ENCODE measurements around the gene YOD1.
"Not testable (repeated sequence)": the region's sequence is repeated elsewhere in the genome, so short reads cannot be mapped to it uniquely, and the experiment has no call there.

Gene YOD1

DNA sequence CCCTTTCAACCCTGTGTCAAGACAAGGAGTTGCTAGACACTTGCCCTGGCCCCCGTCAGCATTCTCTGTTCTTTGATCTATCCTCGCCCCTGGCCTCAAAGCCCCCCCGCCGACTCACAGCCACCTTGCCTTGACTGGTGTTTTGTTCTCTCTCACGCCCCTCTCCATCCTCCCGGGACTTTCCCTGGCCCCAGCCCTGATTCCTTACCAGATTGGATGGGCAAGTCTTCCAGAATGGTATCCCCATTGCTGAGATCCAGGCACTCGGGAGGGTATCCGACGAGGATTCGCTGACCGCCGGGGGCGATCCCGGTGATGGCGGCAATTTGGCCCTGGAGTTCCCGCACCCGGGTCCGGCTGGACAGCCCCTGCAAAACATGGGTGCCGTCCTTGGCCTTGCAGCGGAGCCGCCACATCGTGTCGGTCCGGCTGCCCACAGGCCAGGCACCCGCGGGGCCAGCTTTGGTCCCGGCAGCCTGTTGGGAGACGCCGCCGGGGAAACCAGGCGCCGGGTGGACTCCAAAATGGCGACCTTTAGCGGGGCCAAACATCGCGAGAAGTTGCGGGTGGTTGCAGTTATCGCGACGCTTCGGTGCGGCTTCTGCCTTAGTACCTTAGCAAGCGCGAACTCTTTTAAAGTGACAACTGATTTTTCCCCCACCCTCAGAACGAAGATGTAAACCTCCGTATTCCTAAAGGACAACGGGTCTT, 373 bp downstream of the YOD1 start:
- FAIRE-seq: peak; percentile 85
- DNase-seq (ENCODE audit: extremely low spot score, insufficient read length, low read depth): peak; percentile 64

DNA sequence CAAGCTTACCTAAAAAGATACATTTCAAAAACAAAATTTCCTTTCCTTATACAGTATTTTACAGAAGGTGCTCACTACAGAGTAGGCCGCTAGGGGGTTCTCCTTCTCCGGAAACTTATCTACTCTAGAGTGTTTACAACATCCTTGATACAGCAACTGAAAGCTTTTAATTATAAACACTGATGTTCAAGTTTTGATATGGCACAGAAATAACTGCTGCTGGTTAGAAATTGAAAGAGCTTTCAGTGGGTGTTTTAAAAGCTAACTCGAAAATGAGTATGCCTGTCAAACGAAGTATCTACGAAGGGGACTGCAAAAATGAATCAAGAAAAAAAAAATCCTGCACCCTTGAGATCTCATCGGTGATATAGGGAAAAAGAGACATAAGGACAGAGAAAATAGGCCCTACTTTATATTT, 1.0 kb downstream of the YOD1 start:
- DNase-seq (ENCODE audit: extremely low spot score, insufficient read length, low read depth) (peak; percentile 9), FAIRE-seq (peak; percentile 69)

DNA sequence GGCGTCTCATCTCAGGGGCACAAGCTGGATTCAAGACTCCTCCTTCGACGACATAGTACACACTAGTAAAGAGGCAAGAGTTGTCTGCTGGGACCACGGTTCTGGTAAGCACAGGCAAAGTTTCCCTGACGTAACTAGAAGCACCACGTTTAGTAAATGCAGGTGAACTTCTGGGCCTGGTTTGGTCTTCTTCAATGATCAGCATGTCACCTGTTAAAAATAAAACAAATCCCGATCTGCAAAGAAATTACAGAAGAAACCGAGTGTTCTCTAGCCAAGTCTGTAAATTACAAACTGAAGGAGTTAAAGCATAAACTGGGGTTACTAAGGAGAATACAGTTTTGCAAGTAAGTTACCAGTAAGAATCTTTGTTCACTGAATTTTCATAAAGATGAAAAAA, 1.5 kb downstream of the YOD1 start:
- no peak for FAIRE-seq
- DNase-seq (ENCODE audit: extremely low spot score, insufficient read length, low read depth): no peak

DNA sequence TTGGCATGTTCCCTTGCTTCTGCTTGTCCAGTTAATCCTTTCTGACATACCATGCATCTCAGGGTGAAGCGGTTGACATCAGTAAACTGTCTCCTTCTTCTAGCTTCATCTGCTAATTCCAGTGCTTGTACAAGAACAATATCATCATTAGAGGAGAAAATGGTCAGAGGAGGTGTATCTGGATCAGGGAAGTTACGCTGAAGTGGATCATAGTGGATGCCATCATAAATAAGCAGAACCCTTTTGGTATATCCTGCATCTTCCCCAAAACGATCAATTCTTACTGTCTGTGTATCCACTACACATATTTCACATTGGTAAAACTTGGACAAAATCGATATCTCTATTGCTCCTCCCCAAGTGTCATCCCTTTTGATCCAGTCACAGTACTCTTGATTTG, 2.0 kb downstream of the YOD1 start:
- DNase-seq (ENCODE audit: extremely low spot score, insufficient read length, low read depth) (no peak), FAIRE-seq (no peak)

DNA sequence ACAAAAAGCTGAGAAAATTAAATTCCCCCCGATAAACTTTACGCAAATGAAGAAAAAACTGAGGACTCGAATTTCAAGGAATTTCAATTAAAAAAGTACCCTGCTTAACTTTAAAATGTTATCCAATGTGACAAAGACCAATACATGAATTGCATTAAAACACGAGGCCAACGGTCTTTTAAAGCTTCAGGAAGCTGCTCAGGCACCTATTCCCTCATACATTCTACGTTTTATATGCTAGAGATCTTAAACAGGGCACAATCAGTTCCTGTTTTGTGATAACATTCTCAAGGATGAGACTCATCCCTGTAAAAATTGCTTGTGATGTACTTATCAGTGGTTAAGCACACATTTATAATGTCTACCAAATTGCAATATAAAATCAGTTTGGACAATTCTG, 3.0 kb downstream of the YOD1 start:
- no peak for DNase-seq (ENCODE audit: extremely low spot score, insufficient read length, low read depth)
- FAIRE-seq: no peak

DNA sequence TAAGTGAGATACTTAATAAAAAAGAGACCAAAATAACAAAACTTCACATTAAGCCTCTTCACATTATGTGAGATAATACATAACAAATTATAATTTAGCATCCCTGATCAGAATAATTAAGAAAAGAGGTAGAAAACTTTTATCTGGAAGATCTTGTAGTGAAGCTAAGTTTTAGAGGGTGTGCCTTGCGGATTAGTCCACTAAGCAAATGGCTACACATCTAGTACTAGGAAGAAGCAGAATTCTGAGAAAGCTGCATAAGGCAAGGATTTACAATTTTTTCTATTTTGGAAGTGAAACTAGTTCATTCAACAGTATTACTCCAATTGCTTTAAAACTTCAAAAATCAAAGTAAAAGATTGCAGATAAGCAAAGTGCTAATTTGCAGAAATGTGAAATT, 3.5 kb downstream of the YOD1 start:
- DNase-seq (ENCODE audit: extremely low spot score, insufficient read length, low read depth): no peak
- FAIRE-seq: no peak

DNA sequence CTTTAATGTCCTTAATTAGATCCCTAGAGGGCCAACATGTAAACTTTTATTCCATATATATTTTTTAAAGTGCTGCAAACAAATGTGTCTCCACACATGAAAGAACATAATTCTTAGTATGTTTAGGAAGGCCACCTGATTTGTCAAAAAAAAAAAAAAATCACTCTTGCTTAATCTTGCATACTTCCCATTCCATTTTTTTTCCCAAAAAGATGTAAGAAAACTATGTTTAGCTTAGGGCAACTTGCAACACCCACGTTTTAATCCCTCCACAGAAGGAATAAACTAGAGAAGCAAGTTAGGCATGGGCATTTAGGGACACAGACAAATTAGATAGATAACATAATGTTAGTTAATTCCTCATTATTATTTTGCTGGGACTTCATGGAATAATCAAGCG, 5.6 kb downstream of the YOD1 start:
- DNase-seq (ENCODE audit: extremely low spot score, insufficient read length, low read depth) (no peak), FAIRE-seq (no peak)

DNA sequence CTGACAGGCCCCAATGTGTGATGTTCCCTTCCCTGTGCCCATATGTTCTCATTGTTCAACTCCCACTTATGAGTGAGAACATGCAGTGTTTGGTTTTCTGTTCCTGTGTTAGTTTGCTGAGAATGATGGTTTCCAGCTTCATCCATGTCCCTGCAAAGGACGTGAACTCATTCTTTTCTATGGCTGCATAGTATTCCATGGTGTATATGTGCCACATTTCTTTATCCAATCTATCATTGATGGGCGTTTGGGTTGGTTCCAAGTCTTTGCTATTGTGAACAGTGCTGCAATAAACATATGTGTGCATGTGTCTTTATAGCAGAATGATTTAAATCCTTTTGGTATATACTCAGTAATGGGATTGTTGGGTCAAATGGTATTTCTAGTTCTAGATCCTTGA, 9.6 kb downstream of the YOD1 start:
- not testable (repeated sequence) for FAIRE-seq; DNase-seq (ENCODE audit: extremely low spot score, insufficient read length, low read depth)

DNA sequence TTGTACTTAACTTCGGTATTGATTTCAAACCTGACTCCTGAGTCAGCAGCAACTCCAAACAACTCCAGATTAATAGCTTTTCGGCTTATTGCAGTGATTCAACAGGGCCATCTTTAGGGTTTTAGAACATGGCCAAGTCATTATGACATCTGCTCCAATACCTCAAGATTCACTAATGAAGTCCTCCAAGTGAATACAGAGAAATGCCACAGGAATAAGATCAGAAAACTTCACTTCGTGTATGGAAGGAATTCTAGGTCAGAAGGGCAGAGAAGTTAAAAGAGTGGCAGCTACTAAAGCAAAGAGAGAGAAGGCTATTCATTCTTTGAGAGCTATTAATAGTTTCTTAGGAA, 10.9 kb downstream of the YOD1 start:
- DNase-seq (ENCODE audit: extremely low spot score, insufficient read length, low read depth): no peak

DNA sequence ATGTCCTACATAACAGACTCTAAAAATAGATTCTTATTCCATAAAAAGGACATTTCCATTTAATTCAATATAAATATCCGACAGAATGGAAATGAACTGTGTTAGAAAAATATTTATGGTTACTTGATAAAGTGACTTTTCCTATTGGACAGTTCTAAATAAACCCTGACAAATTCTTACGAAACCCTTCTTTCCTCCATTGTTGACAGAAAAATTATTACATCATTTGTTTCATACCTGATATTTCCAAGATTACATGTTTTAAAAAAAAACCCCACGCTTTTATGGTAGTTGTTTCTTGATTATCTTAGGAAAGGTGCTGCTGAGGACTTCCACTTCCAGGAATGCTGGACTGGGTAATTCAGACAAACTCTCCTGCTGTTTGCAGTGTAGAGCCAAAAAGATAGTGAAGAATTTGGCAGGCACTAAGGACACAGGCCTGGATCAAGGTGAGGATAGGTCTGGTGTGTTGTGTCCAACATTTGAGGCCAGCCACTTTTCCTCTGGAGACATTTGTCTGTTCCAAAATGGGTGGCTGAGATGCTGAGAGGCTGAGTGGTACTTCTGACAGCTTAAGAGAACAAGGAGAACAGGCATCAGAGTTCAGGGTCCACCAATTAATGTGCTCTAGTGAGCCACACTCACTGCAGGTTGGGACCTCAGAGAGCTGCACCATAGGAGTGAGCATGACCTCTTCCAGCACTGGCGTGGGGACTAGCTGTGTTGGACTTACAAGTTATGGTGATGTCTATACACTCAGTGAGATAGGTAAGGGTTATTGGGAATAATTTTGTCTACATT, 11.4 kb downstream of the YOD1 start:
- no peak for FAIRE-seq
- no peak for DNase-seq (ENCODE audit: extremely low spot score, insufficient read length, low read depth)

More for the DNA sequence above, 10.9 kb downstream of the YOD1 start:
- FAIRE-seq: no peak

DNA sequence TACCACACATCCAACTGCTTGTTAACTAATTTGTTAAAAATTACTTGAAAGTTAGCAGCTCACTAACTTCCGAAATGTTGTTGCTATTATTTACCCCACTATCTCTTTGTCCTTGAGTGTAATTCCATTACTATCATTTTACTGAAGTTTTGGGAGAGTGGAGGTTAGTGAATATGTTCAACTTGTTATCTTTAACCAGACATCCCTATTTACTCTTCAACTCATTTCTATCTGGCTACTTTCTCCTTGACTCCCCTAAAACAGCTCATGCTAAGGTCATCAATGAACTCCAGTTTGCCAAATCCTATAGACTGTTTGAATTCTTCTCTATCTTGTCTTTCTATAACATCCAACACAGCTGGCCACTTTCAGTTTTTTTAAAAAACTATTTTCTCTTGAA, 14.1 kb downstream of the YOD1 start:
- no peak for FAIRE-seq
- no peak for DNase-seq (ENCODE audit: extremely low spot score, insufficient read length, low read depth)

DNA sequence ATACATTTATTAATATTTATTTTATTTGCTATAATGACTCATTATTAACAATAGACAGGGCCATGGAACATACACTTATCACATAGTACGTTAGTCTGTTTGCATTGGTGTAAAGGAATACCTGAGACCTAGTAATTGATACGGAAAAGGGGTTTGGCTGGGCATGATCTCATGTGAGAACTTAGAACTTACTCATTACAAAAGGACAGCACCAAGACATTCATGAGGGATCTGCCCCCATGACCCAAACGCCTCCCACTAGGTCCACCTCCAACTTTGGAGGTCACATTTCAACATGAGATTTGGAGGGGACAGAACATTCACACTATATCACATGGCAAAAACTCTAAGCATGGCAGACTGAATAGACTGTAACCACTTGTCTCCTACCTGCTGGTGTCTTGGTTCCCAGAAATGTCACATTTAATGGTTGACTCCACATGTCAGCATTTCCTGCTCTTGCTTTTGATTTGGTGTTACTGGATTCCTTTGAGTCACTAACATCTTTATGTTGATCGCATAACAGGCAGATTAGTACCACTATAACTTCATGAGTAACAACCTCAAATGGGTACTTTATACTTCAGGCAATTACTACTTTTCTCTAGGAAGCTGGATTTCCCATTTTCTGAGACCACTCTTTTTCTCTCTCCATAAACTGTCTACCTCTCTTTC, 15.0 kb downstream of the YOD1 start:
- FAIRE-seq: no peak
- DNase-seq (ENCODE audit: extremely low spot score, insufficient read length, low read depth): no peak

DNA sequence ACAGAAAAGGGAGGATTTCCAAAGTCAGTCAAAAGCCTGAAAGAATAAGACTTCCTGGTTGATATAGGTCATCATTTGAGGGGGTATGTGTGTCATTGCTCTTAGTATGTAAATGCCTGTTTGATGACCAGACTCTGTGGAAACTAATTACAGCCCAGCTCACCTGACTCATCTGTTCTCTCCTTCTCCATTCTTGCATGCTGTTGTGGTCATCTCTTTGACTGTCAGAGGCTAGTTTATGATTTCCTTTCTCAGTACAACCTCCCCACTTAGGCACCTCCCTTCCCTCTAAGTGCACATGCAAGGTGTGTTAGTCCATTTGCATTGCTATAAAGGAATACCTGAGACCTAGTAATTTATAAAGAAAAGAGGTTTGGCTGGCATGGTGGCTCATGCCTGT, 16.0 kb downstream of the YOD1 start:
- FAIRE-seq: no peak

DNA sequence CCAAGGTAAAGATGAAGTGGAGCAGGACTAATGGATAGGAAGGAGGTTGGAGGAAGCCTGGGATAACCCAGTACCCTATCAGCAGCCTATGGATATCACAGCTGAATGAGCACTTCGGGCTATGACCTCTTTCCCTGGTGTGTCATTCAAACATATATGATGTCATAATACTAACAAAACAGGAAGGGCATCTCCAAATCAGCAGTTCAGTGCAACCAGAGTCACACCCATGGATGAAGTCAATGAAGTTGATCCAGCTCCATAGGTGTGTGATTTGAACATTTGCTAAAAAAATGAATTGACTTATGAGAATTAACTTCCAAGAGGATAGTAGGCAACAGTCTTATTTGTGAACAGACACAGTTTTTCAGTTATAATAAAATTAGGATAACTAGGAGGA, 16.8 kb downstream of the YOD1 start:
- DNase-seq (ENCODE audit: extremely low spot score, insufficient read length, low read depth): no peak
- FAIRE-seq: no peak

More for the DNA sequence above, 16.0 kb downstream of the YOD1 start:
- no peak for DNase-seq (ENCODE audit: extremely low spot score, insufficient read length, low read depth)

DNA sequence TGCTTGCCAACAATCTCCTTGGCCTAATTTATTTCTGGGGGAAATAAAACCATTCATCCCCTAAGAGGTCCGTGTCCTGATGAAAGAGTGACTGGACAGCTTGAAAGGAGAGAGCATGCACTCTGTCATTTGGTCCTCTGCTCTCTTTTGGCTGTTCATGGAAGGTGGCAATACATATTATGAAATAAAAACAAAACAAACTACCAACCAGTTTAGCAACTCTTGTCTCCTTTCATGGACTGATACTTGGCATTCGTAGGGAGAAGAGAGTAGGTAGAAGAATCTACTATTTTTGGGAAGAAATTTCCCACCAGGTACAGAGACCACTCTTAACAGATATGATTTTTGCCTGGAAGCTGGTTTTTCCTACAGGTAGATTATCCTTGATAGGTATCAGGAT, 17.7 kb downstream of the YOD1 start:
- DNase-seq (ENCODE audit: extremely low spot score, insufficient read length, low read depth) (no peak), FAIRE-seq (no peak)

DNA sequence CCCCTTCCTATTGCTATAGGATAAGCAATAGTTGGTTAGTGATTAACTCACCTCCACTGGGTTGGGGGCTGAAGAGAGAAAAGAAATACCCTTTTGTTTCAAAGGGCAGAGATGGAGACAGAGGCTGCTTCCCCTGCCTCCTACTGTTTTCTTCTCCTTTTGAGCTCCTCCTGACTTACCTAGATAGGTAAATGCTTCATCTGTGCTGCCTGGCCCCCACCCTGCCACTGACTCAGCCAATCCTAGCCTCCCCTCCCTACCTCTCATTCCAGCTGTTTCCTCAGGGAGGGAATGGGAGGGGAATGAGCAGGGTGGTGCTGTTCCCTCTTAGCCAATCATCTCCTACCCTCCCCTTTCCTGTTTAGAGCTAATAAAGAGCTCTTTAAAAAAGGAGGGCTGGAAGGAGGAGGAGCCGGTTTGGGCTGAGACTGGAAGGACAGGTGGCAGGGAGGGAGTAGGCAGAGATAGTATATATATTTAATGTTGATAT, 18.4 kb downstream of the YOD1 start, which contains the start of gene C1orf116:
TSS of gene C1orf116 (minus strand) at position 229 of the 490 bp plus-strand sequence. CDS start 5,158 bp downstream, outside the sequence.
- FAIRE-seq (no peak), DNase-seq (ENCODE audit: extremely low spot score, insufficient read length, low read depth) (no peak)

DNA sequence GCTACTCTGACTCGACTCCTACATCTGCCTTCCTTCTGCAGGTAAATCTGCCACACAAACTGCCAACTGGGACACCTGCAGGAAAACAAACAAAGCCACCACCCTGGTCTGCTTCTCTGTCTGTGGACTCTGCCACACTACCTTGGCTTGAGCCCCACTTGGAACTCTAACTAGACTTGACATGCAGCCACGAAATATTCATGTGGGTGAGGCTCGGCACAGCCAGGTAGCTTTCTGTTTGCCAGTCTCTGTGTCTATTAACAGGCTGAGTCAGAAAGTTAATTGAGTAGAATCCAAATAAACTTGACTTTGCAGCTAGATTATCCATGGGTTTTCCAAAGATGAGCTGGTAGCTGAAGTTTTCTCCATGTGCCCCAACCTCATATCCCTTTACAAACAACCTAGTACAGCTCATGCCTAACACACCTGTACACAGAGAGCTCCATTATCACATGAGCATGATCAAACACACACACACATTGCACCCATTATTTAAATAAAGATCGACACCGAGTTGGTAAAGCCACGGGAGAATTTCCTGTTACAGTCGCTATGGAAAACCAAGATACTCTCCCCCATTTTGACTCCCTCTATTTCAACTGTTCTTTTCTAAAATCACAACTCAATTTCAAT, 19.3 kb downstream of the YOD1 start:
- DNase-seq (ENCODE audit: extremely low spot score, insufficient read length, low read depth) (no peak), FAIRE-seq (no peak)

DNA sequence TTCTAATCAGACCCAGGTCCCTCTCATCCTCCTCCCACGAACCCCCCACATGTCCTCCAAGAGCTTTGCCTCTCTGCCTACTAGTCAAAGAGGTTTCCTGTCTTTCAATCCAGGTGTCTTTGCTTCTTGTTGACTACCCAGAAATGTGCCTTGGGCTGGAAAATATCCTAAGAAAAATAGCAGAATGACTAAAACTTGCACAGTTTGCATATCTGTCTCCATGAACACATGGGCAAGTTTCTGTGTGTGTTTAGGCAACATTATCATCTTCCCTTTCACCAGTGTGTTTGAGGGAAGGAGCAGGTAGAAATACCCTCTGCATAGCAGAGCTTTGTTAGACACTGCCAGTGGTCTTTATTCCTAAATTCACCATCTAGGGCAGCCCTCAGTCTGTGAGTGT, 20.0 kb downstream of the YOD1 start:
- FAIRE-seq: no peak
- no peak for DNase-seq (ENCODE audit: extremely low spot score, insufficient read length, low read depth)

DNA sequence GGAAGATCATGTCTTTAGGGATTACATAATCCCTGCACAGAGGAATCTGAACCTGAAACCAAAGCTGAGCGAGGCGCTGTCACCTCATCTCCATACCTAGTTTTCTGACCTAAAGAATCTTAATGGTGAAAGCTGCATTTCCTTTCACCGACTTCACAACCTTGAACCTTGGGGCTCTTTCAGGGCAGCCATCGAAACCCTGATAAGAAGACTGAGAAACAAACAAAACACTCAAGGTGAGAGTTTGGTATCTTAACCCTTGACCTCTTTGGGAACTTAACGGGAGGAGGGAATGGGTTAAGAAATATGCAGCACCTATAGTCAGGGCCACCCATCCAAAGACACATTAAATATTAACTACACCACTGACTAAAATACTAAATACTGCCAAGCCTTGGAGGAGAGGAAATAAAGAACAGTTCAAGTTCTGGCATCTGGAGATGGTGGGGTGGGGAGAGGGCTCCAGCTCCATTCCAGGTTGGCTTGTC, 20.4 kb downstream of the YOD1 start:
- no peak for DNase-seq (ENCODE audit: extremely low spot score, insufficient read length, low read depth)
- no peak for FAIRE-seq

All from GM18507 (cell line).